AG09309 (cell line): ENCODE results near the gene GMEB2.

ENCODE experiments used
- DNase-seq: peaks from one replicate; pipeline ENCODE4 v3.0.0-alpha.2; 2010; ENCODE audit warnings: low read depth
- H3K4me3 ChIP-seq: 2 replicates; pipeline ENCODE4 v1.5.1; 2011; ENCODE audit warnings: mild to moderate bottlenecking, low read depth, low read length, moderate library complexity; ENCODE audit not compliant: control insufficient read depth
- TF ChIP-seq, protein P1 (sequence below): IDR thresholded peaks from 2 replicates; pipeline ENCODE4 v1.5.1; 2011; ENCODE audit warnings: mild to moderate bottlenecking, low read depth, low read length, inconsistent platforms; ENCODE audit not compliant: insufficient read depth, control insufficient read depth; ENCODE audit errors: missing control alignments

Gene GMEB2

DNA sequence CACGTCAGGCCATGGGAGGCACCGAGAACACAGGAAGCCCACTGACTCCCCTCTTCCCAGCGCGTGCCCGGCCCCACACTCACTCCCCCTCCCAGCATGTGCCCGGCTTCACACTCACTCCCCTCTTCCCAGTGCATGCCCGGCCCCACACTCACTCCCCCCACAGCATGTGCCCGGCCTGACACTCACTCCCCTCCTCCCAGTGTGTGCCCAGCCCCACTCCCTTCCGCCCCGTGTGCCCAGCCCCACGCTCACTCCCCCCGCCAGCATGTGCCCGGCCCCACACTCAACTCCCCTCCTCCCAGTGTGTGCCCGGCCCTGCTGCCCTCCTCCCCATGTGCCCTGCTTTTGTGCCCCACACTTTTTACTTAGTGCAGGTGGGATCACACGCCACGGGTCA, 41.0 kb upstream of the GMEB2 start:
- DNase-seq: no peak
- H3K4me3 ChIP-seq: no peak overlapping the region
- TF ChIP-seq, protein P1, sequence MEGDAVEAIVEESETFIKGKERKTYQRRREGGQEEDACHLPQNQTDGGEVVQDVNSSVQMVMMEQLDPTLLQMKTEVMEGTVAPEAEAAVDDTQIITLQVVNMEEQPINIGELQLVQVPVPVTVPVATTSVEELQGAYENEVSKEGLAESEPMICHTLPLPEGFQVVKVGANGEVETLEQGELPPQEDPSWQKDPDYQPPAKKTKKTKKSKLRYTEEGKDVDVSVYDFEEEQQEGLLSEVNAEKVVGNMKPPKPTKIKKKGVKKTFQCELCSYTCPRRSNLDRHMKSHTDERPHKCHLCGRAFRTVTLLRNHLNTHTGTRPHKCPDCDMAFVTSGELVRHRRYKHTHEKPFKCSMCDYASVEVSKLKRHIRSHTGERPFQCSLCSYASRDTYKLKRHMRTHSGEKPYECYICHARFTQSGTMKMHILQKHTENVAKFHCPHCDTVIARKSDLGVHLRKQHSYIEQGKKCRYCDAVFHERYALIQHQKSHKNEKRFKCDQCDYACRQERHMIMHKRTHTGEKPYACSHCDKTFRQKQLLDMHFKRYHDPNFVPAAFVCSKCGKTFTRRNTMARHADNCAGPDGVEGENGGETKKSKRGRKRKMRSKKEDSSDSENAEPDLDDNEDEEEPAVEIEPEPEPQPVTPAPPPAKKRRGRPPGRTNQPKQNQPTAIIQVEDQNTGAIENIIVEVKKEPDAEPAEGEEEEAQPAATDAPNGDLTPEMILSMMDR: no peak

DNA sequence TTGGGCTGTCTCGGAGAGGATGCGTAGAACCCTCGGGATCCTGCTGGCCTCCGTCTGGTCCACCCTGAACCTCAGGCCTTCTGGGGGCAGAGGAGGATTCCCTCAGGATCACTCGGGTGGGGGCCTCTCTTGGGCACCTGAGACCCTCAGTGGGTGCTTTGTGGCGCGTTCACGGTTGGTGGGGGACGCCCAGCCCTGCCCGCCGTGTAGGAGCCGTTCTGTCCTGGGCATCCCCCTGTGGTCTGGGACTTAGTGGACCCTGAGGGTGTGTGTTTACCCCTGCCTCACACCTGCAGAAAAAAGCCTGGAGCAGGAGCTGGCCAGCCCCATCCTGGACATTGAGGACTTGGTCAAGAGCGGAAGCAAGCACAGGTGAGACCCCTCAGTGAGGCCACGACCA, 38.8 kb upstream of the GMEB2 start:
- no peak overlapping the region for H3K4me3 ChIP-seq
- TF ChIP-seq, protein P1: no peak
- no peak for DNase-seq

DNA sequence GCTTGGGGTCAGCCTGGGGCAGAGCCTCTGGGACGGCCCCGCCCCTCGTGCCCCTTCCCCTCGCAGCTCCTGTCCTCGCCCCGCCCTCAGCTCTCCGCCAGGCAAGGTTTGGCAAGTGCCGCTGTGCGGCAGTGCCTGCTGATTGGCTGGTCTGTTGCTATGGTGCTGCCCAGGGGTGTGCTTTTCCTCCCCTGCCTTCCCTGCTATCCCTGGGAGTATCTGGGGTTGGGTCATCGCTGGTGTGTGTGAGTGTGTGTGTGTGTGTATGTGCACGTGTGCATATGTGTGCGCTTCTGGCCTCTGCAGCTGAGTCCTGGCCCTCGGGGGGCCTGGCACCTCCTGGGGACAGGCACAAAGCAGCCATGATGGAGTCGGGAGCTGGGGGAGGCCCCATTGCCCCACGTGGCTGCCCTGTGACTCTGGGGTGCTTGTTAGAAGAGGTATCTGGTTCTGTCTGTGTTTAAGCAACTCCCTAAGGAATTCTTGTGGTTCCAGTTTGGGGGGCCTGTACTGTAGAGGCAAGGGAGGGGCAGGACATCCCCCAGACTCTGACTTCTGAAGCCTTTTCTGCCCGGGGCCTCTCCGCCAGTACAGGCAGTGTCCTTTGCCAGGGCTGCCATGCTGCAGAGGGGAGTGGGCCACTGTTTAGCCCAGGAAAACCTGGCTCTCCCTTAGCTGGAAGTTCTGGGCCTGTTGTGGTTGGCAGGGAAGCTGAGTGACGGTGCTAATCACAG, 38.1 kb upstream of the GMEB2 start:
- no peak overlapping the region for H3K4me3 ChIP-seq
- TF ChIP-seq, protein P1: no peak
- DNase-seq: no peak

DNA sequence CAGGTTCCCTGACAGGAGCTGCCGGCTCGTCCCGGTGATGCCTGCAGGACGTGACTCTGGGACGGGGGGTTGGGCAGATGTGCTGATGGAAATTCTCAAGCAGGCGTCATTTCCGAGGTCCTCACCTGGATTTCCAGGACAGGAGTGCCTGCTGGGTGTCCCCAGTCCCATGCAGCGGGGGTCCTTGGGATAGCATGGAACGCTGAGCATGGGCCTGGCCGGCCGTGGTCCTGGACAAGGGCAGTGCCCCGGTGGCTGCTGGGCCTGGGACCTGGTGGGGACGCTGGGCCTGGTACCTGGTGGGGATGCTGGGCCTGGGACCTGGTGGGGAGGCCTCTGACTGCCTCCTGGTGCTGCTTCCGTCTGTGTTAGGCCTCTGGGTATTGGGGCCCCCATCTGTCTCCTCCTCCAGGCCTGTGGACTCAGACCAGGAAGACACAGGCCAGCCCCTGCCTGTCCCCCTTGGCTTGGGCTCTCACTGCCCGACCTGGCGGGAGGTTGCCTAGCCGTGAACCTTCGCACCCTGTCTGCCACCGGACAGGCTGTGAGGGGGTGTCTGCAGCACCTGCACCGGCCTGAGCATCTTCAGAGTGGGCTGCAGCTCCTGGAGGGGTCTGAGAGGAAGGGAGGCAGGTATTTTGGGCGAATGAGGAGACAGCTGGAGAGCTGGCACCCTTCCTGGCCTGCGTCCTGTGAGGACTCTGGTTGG, 37.4 kb upstream of the GMEB2 start:
- no peak for DNase-seq
- TF ChIP-seq, protein P1: no peak
- H3K4me3 ChIP-seq: no peak overlapping the region

DNA sequence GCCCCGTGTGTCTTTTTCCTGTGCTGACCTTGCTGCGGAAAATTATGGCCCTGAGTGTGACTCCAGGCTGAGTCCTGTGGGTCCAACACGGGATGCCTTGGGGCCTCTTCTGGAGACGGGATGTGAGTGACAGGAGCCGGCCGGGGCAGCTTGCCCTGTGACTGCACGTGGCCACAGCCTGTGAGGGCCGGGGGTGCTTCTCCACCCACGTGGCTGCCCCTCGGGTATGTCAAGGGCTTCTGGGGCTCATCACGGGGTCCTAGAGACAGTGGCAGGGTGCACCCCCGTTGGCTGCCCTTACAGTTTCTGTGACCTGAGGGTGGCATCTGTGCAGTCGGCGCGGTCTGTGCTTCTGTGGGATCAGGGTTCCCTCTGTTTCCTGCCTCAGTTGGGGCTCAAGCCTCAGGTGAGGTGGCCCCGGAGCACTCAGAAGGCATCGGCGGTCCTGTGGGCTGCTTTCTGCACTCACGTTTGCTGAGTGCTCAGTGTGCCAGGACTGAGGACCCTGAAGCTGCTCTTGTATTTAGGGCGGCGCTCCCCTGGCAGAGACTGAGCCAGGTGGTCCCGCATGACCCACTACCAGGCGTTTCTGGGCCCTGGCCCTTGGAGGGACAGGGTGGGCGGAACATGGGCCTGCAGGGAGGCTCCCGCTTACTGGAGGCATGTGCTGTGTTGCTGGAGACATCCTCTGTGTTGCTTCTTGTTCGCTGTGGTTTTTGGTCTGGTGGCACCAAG, 36.6 kb upstream of the GMEB2 start:
- no peak overlapping the region for H3K4me3 ChIP-seq
- DNase-seq: no peak
- TF ChIP-seq, protein P1: no peak

DNA sequence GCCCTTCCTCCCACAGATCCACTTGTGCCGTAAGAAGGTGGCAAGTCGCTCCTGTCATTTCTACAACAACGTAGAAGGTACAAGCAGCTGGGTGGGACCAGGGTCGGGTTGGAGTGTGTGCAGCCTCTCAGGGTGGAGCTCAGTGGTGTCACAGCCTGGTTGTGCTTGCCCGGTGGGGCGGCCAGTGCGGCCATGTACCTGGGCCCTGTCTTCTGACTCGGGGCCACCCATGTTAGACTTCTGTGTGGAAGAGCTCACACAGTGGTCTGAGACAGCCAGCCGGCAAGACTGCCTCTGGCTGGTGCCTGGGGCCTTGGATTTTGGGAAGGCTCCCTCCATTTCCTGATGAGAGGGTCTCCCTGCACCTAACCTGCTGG, 35.9 kb upstream of the GMEB2 start:
- TF ChIP-seq, protein P1: no peak
- no peak overlapping the region for H3K4me3 ChIP-seq
- DNase-seq: no peak
